ENCODE results near the gene OR51E2. TPM values are rescaled to one million over a fixed set of nuclear protein-coding genes. Genes with fewer than 3 reads are reported as not detected.

Gene OR51E2
- polyA plus RNA-seq, 4 donors = 0.64 to 1.00 (median 0.72) TPM

DNA sequence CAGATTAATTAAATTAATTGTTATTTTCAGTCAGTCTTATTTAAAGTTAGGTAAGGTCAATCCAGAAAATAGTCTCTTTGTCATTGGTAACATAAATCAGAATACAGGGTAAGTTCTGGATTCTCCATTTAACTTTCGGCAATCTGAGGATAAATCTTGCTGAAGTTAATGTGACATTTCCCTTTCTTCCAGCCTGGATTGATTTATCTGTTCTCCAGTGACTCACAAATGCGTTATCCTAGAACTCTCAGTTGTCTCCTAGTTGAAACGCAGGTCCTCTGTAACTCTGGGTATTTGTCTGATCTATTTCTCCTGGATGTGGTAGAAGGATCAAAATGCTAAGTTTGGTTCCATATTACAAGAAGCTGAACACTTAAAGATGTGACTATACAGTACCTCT lies 32.9 kb downstream of the OR51E2 start:
- DNase-seq (ENCODE audit: low read depth in 4 of 4, low spot score in 3 of 4) = no peak

DNA sequence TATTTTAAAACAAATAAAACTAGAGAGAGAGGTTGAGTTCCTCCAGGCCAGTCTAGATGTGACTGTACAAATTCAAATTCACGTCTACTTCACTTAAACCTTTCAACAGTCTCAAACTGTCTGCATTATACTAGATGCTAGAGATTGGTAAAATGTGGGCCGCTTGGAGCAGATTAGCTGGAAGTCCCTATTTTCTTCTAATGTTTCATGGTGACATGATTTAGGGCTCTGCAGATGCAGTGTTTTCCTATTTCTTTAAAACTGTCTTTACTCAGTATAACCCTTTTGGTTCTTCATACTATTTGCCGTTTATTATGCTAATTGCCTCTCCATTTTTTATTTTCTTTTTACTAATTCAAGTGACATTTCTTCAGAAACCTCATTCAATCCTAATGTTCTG lies 33.5 kb downstream of the OR51E2 start:
- no peak for DNase-seq (ENCODE audit: low read depth in 4 of 4, low spot score in 3 of 4)

DNA sequence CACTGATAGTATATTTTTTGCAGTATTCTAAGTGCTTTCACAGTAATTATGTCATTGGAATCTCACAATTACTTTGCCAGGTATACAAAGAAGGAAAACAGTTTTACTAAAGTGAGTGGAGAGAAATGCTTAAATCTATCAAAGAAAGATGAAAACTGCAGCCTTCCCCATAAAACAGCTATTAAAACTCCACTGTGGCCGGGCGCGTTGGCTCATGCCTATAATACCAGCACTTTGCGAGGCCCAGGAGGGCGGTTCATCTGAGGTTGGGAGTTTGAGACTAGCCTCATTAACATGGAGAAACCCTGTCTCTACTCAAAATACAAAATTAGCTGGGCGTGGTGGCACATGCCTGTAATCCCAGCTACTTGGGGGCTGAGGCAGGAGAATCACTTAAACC lies 34.8 kb downstream of the OR51E2 start:
- no peak for DNase-seq (ENCODE audit: low read depth in 4 of 4, low spot score in 3 of 4)

DNA sequence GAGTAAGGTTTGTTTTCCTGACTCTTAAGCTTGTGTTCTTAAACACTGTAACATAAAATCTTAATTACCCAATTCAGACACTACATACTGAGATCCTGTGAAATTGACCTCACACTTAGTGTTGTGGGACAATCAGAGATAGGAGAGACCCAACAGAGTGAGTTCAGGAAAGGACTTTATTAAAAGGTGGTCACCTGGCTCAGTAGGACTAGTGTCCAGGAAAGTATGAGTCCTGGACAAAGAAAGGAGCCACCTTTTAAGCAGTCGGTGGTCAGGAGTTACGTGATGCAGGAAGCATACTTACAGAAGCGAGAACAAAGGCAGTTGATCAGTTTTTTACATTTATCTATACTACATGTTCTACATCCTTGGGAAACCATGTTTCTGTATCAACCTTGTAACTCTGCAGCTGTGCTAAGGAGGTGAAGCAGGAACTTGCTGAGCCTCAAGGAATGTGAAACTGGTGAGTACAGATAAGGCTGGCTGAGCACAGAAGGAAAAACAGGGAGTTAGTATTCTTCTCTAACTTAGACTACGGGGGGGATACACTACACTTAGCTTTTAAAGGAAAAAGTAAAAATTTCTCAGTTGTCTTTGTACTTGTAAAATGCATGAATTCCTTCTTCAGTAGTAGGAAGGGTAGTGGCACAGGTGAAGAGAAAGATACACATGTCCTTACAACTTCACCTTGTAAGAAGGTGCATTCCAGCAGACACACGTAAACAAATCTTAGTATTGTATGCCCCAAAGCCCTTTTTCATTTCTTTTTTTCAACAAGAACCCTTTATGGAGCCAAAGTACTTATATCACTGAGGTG lies 38.8 kb downstream of the OR51E2 start:
- DNase-seq (ENCODE audit: low read depth in 4 of 4, low spot score in 3 of 4) = peak in 1 of 4 donors; percentile 22

DNA sequence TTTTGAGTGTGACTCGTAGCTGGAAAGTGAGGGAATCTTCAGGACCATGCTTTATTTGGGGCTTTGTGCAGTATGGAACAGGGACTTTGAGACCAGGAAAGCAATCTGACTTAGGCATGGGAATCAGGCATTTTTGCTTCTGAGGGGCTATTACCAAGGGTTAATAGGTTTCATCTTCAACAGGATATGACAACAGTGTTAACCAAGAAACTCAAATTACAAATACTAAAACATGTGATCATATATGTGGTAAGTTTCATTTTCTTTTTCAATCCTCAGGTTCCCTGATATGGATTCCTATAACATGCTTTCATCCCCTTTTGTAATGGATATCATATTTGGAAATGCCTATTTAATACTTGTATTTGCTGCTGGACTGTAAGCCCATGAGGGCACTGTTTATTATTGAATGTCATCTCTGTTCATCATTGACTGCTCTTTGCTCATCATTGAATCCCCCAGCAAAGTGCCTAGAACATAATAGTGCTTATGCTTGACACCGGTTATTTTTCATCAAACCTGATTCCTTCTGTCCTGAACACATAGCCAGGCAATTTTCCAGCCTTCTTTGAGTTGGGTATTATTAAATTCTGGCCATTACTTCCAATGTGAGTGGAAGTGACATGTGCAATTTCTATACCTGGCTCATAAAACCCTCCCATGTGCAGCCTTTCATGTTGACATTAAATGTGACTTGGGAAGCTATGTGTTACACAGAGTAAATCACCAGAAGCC lies 42.9 kb downstream of the OR51E2 start:
- DNase-seq (ENCODE audit: low read depth in 4 of 4, low spot score in 3 of 4) = no peak

DNA sequence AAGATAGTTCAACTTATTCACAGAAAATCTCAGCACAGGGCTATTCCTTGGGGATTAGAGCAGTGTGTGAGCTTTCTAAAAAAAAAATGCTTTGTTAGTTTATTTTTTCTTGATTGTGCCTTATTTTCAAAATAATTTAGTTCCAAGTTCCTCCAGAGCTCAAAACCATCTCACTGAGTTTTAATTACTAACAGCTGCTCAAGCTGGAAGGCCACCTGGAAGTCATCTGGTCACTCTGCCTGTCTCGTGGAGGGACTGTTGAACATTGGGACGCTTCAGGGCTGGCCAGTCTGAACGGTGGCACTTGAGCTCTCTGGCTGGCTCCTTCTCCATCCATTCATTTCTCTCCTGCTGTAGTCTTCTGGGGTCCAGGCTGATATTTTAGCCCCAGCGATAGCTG lies 49.9 kb downstream of the OR51E2 start:
- no peak for DNase-seq (ENCODE audit: low read depth in 4 of 4, low spot score in 3 of 4)

DNA sequence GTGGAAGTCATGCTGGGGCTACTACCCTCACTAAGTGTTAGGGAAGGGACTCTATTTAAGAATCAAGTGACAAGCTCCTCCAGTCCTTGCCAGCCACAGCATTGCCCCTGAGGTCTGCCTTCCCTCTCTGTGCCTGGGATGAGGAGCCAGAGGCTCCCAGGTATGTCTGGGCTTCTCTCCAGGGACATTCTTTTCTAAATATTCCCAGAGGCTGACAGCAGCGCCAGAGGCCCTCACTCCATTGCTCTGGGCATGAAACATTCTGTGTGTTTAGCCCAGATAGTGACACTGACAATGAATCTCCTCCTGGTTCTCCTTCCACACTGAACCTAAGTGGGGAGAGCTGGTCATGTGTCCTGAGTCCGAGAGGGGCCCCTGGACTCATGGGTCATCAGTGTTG lies 51.7 kb downstream of the OR51E2 start:
- DNase-seq (ENCODE audit: low read depth in 4 of 4, low spot score in 3 of 4) = no peak

DNA sequence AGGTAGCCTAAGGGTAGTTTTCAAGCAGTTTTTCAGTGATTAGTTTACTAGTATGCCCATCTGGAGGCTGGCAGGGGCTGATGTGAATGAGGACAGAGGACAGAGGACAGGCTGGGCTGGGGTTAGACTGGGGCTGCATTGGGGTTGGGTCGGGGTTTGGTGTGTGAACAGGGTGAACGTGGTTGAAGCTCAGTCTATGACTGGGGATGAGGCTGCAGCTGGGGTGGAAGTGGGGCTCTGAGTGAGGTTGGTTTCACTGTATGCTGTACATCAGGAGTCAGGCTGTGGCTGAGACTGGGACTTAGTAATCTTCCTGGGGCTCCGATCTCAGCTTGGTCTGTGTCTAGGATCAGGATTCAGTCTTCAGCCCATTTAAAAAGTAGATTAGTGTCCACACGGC lies 53.4 kb downstream of the OR51E2 start:
- DNase-seq (ENCODE audit: low read depth in 4 of 4, low spot score in 3 of 4) = no peak

DNA sequence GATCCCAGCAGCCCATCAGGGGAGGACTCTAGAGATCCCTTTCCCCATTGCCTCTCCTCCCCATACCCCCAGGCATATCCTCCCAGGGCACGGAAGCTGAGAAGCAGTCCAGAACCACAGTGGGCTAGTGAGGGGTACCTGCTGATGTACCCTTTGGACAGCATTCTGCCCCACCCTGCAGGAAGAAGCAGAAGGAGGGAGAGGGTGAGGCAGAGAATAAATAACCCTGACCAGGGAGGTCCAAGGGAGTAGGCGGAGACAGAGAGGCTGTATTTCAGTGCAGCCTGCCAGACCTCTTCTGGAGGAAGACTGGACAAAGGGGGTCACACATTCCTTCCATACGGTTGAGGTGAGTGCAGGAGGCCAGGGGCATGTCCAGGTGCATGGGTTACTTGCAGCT lies 54.0 kb downstream of the OR51E2 start, which contains the start of gene OR51E1:
Gene OR51E1, plus strand, starts transcription at position 301 of the 400 bp plus-strand sequence. CDS start 8,545 bp downstream, outside the sequence.
- no peak for DNase-seq (ENCODE audit: low read depth in 4 of 4, low spot score in 3 of 4)

DNA sequence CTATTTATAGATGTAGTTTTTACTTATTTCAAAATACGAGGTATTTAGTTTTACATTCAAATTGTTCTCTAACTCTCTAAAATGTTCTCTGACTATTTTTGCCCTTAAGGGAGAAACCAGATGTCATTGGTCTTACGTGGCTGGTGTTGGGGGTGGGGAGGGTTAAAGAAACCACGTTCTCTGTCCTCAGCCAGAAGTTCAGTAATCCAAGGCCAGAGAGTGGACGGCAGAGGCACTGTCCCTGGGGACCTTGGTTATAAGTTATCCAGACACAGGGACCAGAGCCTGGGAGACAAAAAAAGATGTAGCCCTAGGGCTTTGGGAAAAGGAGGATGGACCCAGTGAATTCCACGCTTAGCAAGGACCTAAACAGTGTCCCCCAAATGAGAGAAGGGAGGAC lies 54.6 kb downstream of the OR51E2 start:
- no peak for DNase-seq (ENCODE audit: low read depth in 4 of 4, low spot score in 3 of 4)

DNA sequence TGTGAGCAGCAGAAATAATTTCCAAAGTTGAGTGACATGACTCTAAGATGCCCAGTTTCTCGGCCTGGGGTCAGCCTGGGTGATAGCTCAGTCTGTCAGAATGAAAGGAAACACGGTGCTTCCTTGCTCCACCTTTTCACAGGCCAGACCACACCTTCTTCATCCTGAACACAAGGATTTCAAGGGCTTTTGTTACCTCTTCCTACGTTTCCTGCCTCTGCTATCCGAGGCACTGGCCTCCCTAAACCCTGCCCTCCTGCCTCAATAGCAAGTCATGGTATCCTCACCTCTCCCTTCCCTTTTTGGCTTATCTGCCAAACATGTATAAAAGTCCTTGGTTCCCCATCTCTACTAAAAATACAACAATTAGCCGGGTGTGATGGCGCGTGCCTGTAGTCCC lies 55.6 kb downstream of the OR51E2 start:
- DNase-seq (ENCODE audit: low read depth in 4 of 4, low spot score in 3 of 4) = no peak

DNA sequence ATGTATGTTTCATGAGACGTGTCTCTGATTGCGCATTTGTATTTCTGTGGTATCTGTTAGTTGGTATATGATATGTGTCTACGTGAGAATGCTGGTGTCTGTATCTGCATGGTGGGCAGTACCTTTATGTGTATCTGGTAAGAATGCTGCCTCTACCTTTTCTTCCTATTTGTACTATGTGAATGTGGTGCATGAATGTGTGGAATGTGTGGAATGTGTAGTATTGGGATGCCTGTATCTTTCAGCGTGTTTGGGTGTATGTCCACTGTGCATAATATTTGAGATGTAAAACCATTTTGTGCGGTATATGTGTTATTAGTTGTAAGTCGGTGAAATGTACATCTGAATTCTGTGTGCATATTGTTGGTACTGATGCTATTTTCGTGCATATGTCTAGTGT lies 56.2 kb downstream of the OR51E2 start:
- no peak for DNase-seq (ENCODE audit: low read depth in 4 of 4, low spot score in 3 of 4)

DNA sequence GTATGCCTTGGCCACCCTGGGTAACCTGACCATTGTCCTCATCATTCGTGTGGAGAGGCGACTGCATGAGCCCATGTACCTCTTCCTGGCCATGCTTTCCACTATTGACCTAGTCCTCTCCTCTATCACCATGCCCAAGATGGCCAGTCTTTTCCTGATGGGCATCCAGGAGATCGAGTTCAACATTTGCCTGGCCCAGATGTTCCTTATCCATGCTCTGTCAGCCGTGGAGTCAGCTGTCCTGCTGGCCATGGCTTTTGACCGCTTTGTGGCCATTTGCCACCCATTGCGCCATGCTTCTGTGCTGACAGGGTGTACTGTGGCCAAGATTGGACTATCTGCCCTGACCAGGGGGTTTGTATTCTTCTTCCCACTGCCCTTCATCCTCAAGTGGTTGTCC lies 57.7 kb downstream of the OR51E2 start:
- no peak for DNase-seq (ENCODE audit: low read depth in 4 of 4, low spot score in 3 of 4)

DNA sequence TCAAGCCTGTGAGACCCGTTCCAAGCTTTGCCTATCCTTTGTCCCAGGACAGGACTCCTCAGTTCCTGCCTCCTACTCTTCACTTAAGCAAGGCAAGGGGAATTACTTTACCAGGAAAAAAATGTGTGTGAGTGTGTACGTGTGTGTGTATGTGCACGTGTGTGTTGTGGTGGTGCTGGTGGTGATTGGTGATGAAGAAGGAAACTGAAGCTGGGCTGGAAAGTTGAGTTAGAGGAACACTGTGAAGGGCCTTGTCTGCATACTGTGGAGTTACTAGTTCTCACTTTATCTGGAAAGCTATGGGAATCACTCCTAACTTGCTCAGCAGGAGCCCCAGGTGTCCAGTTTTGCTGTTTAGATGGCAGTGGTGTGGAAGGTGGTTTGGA lies 60.0 kb downstream of the OR51E2 start:
- no peak for DNase-seq (ENCODE audit: low read depth in 4 of 4, low spot score in 3 of 4)

DNA sequence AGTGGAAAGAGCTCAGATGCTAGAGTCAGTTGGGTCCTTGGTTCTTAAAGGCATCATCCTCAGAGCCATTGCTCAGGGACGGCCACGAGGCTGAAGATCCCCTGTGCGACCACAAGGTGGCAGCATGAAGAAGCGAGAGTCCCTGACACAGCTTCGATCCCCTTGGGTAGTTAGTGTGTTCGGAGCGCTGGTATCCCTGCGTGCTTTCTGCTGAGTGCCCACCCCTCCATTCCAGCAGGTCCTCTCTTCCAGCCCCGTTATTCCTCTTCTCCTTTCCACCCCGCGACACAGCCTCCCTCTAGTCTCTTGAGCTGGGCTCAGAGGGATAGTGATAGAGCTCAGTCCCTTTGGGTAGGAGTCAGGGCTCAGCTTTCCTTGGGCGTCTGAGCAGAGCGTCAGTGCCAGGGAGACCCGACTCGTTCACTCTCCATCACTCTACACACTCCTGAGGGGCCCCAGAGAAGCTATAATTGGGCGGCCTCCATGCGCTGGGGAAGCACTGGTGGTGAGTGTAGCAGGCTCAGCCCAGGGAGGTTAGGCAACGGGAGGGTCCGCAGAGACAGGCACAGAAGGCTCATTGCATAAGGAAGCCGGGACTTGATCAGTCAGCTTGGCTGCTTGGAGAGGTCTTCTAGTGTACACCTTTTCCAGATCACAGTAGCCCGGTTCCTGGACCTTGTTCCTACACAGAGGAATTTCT lies 60.5 kb downstream of the OR51E2 start, which contains the start of gene OR51D1:
Gene OR51D1, plus strand, starts transcription at position 516 of the 700 bp plus-strand sequence. CDS start 2,314 bp downstream, outside the sequence.
- DNase-seq (ENCODE audit: low read depth in 4 of 4, low spot score in 3 of 4) = peak; percentile 56 to 77 (median 70)

DNA sequence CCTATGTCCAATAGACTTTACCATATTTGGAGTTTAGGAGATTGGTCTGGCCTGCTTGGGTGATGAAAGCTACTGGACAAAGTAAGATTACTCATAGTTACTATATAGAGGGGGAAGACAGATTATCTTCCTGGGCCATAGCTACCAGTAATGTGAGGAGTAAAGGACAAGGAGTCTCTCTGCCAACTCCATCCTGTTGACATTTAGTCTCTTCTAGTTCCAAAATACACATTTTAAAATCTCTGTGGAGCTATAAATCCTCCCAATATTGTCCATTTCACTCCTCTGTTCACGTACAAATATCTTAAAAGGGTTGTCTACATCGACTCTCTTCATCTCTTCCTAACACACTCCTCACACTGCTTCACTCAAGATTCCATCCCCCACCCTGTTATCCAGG lies 61.5 kb downstream of the OR51E2 start:
- no peak for DNase-seq (ENCODE audit: low read depth in 4 of 4, low spot score in 3 of 4)

Other genes with a start within 250 kb of the OR51E2 start
- not detected for gene OR52K2, start 248.6 kb downstream of the OR51E2 start, polyA plus RNA-seq (ENCODE audit: insufficient read length in 4 of 4)
- under 1 TPM; 0.07 to 0.15 (median 0.11) TPM for gene OR52K1, start 215.2 kb downstream of the OR51E2 start, polyA plus RNA-seq (ENCODE audit: insufficient read length in 4 of 4)
- not detected for gene OR52M1, start 152.7 kb downstream of the OR51E2 start, polyA plus RNA-seq (ENCODE audit: insufficient read length in 4 of 4)
- under 1 TPM in 1 of 4 donors, not detected in 3; 0.04 TPM for gene OR52I2, start 116.1 kb downstream of the OR51E2 start, polyA plus RNA-seq (ENCODE audit: insufficient read length in 4 of 4)
- under 1 TPM in 1 of 4 donors, not detected in 3; 0.06 TPM for gene OR52I1, start 103.8 kb downstream of the OR51E2 start, polyA plus RNA-seq (ENCODE audit: insufficient read length in 4 of 4)
- 10 to 100 TPM; 19.1 to 22.6 (median 20.7) TPM for gene TRIM68, start 89.6 kb downstream of the OR51E2 start, polyA plus RNA-seq (ENCODE audit: insufficient read length in 4 of 4)
- not detected for gene OR51D1, start 60.4 kb downstream of the OR51E2 start, polyA plus RNA-seq (ENCODE audit: insufficient read length in 4 of 4)
- 1 to 10 TPM; 1.4 to 2.2 (median 1.8) TPM for gene OR51E1, start 53.9 kb downstream of the OR51E2 start, polyA plus RNA-seq (ENCODE audit: insufficient read length in 4 of 4)
- gene MMP26, start 6.9 kb upstream of the OR51E2 start, polyA plus RNA-seq (ENCODE audit: insufficient read length in 4 of 4) = under 1 TPM; 0.19 to 0.74 (median 0.25) TPM
- gene OR51F1, start 72.1 kb upstream of the OR51E2 start, polyA plus RNA-seq (ENCODE audit: insufficient read length in 4 of 4) = not detected
- not detected for gene OR52R1, start 106.5 kb upstream of the OR51E2 start, polyA plus RNA-seq (ENCODE audit: insufficient read length in 4 of 4)
- gene OR51F2, start 123.5 kb upstream of the OR51E2 start, polyA plus RNA-seq (ENCODE audit: insufficient read length in 4 of 4) = not detected
- gene OR51S1, start 151.4 kb upstream of the OR51E2 start, polyA plus RNA-seq (ENCODE audit: insufficient read length in 4 of 4) = not detected
- gene OR51T1, start 184.0 kb upstream of the OR51E2 start, polyA plus RNA-seq (ENCODE audit: insufficient read length in 4 of 4) = not detected
- not detected for gene OR51A7, start 205.9 kb upstream of the OR51E2 start, polyA plus RNA-seq (ENCODE audit: insufficient read length in 4 of 4)
- gene OR51G2, start 221.5 kb upstream of the OR51E2 start, polyA plus RNA-seq (ENCODE audit: insufficient read length in 4 of 4) = not detected
- gene OR51G1, start 226.5 kb upstream of the OR51E2 start, polyA plus RNA-seq (ENCODE audit: insufficient read length in 4 of 4) = not detected
- gene OR51A4, start 249.8 kb upstream of the OR51E2 start, polyA plus RNA-seq (ENCODE audit: insufficient read length in 4 of 4) = not detected